Thyroid gland (tissue), 4 donors: Measurements from ENCODE around the gene NRXN2. TPM values are rescaled to one million over a fixed set of nuclear protein-coding genes. Genes with fewer than 3 reads are reported as not detected.

ENCODE experiments used
- DNase-seq, 2 donors: peaks; one replicate each; pipeline ENCODE4 v3.0.0-alpha.2; 2019
- H3K27ac ChIP-seq, 3 donors: fragments of 200-600 bp; sonication (generic); 1 replicate in 2 of 3; 2 replicates in 1 of 3; pipeline ENCODE4 v1.5.1; 2016 to 2019; ENCODE audit warnings: mild to moderate bottlenecking in 1 of 3, moderate library complexity in 1 of 3
- H3K27me3 ChIP-seq: fragments of 200-600 bp; sonication (generic); one replicate; pipeline ENCODE4 v1.5.1; 2019
- H3K36me3 ChIP-seq, 2 donors: fragments of 200-600 bp; sonication (generic); one replicate each; pipeline ENCODE4 v1.5.1; 2016 to 2019
- H3K4me1 ChIP-seq, 2 donors: fragments of 200-600 bp; sonication (generic); one replicate each; pipeline ENCODE4 v1.5.1; 2017 to 2019
- H3K4me3 ChIP-seq, 3 donors: fragments of 200-600 bp; sonication (generic); replicated peaks in 1 of 3; 1 replicate in 2 of 3; 2 replicates in 1 of 3; pipeline ENCODE4 v1.5.1; 2016; ENCODE audit warnings: mild to moderate bottlenecking in 1 of 3
- H3K9me3 ChIP-seq: fragments of 200-600 bp; sonication (generic); one replicate; pipeline ENCODE4 v1.5.1; 2017
- POLR2A ChIP-seq, 2 donors: fragments of 450-650 bp; IDR thresholded peaks; one replicate each; pipeline ENCODE4 v1.6.1; 2017; ENCODE audit warnings: antibody characterized with exemption in 2 of 2, mild to moderate bottlenecking in 2 of 2, moderate library complexity in 1 of 2
- WGBS, 2 donors: methylation state at CpG; one replicate each; pipeline ENCODE4 v1.1.5; 2017; 5-methylcytosine and 5-hydroxymethylcytosine counted together
- intact Hi-C: fragments of 100-400 bp; cut with DNase I; formaldehyde crosslinking; loops from one replicate; pipeline ENCODE4 v1.15.1; 2023
- total RNA-seq, 4 donors: library from RNA; depleted of rRNA; stranded (reverse); fragments of >200 nt; gene quantifications; one replicate each; pipeline ENCODE4 v1.2.3, GENCODE V29; 2016
- TF ChIP-seq, protein P1 (sequence below), 6 experiments: fragments of 200-600 bp in 3 of 6; fragments of 450-650 bp in 3 of 6; sonication (generic) in 3 of 6; IDR thresholded peaks; one replicate each; pipeline ENCODE4 v1.5.1; 2016 to 2019; ENCODE audit warnings: antibody characterized with exemption in 6 of 6, mild to moderate bottlenecking in 2 of 6, inconsistent platforms in 1 of 6, moderate library complexity in 1 of 6

The NRXN2 gene
- total RNA-seq, 4 donors from 2014 or later, result 2.0 to 12.3 (median 4.8) TPM

DNA sequence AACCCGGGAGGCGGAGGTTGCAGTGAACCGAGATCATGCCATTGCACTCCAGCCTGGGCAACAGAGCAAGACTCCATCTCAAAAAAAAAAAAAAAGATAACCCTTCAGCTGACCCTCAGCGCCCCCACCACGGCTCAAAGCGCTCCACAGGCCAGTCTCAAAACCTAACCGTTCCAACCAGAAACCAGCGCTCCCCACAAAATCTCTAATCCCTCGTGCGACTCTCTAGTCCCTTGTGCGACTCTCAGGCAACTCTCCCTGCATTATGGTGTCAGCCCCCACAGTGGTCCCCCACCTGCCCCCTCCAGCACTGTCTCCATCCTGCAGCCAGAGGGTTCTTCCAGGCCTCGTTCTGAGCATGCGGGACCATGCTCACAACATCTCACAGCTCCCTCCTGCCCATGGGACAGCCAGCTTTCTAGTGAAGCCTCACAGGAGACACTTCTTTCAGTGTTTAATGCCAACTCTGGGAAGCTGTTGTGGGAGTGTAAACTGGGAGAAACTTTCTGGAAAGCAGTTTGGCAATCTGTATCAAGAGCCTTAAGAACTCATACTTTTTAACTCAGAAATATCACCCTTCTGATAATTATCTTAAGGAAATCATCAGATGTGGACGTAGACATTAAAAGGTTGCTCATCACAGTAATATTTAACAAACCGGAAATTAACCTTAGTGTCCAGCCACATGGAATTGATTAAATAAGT is 25.1 kb upstream of the NRXN2 start:
- Histone ChIP-seq H3K27me3 (peaks cover 21% of the 10 kb centered on the region), H3K27ac (no peak overlapping the region), H3K36me3 (no peaks in the 10 kb centered on the region), H3K9me3 (no peaks in the 10 kb centered on the region), H3K4me1 (peaks cover 22 to 42% of the 10 kb centered on the region in 2 donors), H3K4me3 (no peak overlapping the region)
- DNase-seq, result no peak
- intact Hi-C loops, result no loop called here
- 88% methylated on average over 15 of the region's 15 CpGs for WGBS, 2 donors
- TF ChIP-seq POLR2A (IDR thresholded peaks at IDR 0.05), result no peak
- TF ChIP-seq, protein P1, sequence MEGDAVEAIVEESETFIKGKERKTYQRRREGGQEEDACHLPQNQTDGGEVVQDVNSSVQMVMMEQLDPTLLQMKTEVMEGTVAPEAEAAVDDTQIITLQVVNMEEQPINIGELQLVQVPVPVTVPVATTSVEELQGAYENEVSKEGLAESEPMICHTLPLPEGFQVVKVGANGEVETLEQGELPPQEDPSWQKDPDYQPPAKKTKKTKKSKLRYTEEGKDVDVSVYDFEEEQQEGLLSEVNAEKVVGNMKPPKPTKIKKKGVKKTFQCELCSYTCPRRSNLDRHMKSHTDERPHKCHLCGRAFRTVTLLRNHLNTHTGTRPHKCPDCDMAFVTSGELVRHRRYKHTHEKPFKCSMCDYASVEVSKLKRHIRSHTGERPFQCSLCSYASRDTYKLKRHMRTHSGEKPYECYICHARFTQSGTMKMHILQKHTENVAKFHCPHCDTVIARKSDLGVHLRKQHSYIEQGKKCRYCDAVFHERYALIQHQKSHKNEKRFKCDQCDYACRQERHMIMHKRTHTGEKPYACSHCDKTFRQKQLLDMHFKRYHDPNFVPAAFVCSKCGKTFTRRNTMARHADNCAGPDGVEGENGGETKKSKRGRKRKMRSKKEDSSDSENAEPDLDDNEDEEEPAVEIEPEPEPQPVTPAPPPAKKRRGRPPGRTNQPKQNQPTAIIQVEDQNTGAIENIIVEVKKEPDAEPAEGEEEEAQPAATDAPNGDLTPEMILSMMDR (IDR thresholded peaks at IDR 0.05), result no peak

DNA sequence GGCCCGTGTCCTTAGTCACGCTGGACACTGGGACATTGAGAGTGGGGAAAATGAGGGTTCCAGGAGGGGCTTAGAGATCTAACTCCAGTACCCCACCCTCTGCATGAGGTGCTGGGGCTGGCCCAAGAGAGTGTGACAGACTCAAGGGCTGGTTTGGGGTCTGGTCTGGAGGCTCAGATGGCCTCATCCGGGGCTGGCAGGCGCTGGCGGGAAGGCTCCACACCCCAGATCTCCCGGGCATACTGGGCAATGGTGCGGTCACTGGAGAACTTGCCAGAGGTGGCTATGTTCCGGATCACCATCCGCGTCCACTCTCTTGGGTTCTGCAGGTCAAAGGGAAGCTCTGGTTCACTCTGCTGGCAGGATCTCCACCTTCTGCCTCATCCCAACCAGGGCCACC is 23.5 kb upstream of the NRXN2 start:
- Histone ChIP-seq H3K27me3 (peaks cover 27% of the 10 kb centered on the region), H3K4me3 (peak overlapping the region in 1 of 3 donors; percentile 6), H3K9me3 (no peaks in the 10 kb centered on the region), H3K36me3 (no peaks in the 10 kb centered on the region), H3K27ac (peak overlapping the region; percentile 30 to 72 (median 63)), H3K4me1 (peaks cover 32 to 54% of the 10 kb centered on the region in 2 donors)
- peak in 1 of 2 donors; percentile 32 for DNase-seq
- no peak for TF ChIP-seq POLR2A (IDR thresholded peaks at IDR 0.05)
- TF ChIP-seq, protein P1 (IDR thresholded peaks at IDR 0.05), result no peak
- WGBS, 2 donors, result 71 to 81% methylated on average over 5 to 9 of the region's 10 CpGs
- intact Hi-C loops, result no loop called here

DNA sequence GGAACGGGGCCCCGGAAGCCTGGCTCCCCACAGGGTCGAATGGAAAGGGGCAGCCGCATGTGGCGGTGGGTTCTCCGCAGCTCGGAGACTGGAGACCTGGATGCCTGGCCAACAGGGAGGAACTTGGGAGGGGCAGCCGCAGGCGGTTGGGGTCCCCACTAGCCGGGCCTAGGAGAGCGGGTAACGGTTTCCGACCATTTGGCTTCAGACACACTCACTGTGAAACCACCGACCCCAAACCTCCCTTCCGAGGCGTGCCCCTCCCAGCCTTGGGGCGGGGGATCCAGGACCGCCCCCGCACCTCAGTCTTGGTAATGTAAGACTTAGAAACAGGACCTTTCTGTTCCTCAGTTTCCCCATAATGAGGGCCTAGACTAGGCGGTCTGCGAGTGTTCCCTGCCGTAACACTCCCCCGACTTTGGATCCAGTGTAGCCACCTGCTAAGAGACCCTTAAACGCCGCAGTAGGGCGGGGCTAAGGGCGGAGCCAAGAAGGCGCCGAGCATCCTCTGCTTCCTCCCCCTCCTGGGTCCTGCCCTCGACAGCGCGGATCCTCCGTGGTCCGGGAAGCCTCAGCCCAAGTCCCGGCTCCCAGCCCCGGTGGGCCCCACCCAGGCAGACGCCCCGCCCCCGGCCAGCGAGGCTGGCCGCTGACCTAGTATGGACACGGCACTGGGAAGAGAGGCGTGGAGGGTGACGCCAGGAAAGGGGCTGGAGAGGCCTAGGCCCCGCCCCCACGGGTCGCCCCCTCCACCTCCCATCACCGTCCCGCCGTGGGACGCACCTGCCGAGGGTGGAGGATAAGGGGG is 22.7 kb upstream of the NRXN2 start:
- Histone ChIP-seq H3K4me1 (peaks cover 32 to 54% of the 10 kb centered on the region in 2 donors), H3K27me3 (peaks cover 27% of the 10 kb centered on the region), H3K9me3 (no peaks in the 10 kb centered on the region), H3K36me3 (no peaks in the 10 kb centered on the region), H3K27ac (peak overlapping the region; percentile 30 to 83 (median 72)), H3K4me3 (peak overlapping the region in 1 of 3 donors; percentile 40)
- intact Hi-C loops, result no loop called here
- 6 to 9% methylated on average over 21 to 37 of the region's 52 CpGs for WGBS, 2 donors
- no peak for TF ChIP-seq POLR2A (IDR thresholded peaks at IDR 0.05)
- TF ChIP-seq, protein P1 (IDR thresholded peaks at IDR 0.05), result no peak
- DNase-seq, result peak; percentile 41 to 51

DNA sequence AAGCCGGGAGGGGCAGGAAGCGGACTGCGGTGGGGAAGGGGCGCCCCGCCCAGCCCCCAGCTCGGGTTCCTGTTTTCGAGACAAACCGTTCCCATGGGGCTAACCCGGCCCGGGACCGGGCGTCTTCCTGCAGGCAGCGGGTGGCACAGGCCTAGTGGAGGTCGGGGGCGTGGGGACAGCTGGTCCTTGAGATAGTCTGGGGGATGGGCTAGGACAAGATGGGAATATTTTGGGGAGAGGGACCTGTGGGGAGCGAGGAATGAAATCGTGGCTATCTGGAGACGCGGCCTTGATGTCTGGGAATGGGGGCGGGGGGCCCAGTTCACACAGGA is 22.2 kb upstream of the NRXN2 start:
- DNase-seq, result peak; percentile 50 to 54
- no peak for TF ChIP-seq POLR2A (IDR thresholded peaks at IDR 0.05)
- TF ChIP-seq, protein P1 (IDR thresholded peaks at IDR 0.05), result no peak
- no peaks in the 10 kb centered on the region for H3K36me3 ChIP-seq
- H3K4me1 ChIP-seq, result peaks cover 32 to 54% of the 10 kb centered on the region in 2 donors
- WGBS, 2 donors, result 2 to 8% methylated on average over 14 to 19 of the region's 20 CpGs
- H3K4me3 ChIP-seq, result peak overlapping the region in 1 of 3 donors; percentile 40
- peak overlapping the region; percentile 29 to 83 (median 72) for H3K27ac ChIP-seq
- no peaks in the 10 kb centered on the region for H3K9me3 ChIP-seq
- intact Hi-C loops, result no loop called here
- H3K27me3 ChIP-seq, result peaks cover 27% of the 10 kb centered on the region
